ENCODE data around the gene KXD1.
A peak's percentile ranks its signal among the peaks of the same experiment; 100 is the strongest.

GRCh38 chr19:18612051-18612771 lies 54.5 kb downstream of the KXD1 start:
- TF ChIP-seq EZH2 (IDR thresholded peaks at IDR 0.05; ENCODE audit: borderline replicate concordance, insufficient read depth, low read depth, low read length, poor library complexity, severe bottlenecking), result peak; percentile 69
- TF ChIP-seq, protein P1, sequence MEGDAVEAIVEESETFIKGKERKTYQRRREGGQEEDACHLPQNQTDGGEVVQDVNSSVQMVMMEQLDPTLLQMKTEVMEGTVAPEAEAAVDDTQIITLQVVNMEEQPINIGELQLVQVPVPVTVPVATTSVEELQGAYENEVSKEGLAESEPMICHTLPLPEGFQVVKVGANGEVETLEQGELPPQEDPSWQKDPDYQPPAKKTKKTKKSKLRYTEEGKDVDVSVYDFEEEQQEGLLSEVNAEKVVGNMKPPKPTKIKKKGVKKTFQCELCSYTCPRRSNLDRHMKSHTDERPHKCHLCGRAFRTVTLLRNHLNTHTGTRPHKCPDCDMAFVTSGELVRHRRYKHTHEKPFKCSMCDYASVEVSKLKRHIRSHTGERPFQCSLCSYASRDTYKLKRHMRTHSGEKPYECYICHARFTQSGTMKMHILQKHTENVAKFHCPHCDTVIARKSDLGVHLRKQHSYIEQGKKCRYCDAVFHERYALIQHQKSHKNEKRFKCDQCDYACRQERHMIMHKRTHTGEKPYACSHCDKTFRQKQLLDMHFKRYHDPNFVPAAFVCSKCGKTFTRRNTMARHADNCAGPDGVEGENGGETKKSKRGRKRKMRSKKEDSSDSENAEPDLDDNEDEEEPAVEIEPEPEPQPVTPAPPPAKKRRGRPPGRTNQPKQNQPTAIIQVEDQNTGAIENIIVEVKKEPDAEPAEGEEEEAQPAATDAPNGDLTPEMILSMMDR (IDR thresholded peaks at IDR 0.05), result no peak

All from B cell (primary cell).